OCI-LY7 (cell line): ENCODE results near the gene SLC25A47. TPM values are rescaled to one million over a fixed set of nuclear protein-coding genes. Genes with fewer than 3 reads are reported as not detected.

Experiments
- BruUV-seq: library from RNA; stranded (reverse); fragments of 400-500 nt; replicated peaks from 2 replicates; lab custom pipeline; 2021; lab: Mats Ljungman, UMichigan
- CTCF ChIA-PET: fragments of 300-600 bp; sonication (Branson Sonifier 250); formaldehyde crosslinking; loops from one replicate; lab custom pipeline; 2022; ENCODE audit warnings: antibody characterized with exemption; ENCODE audit not compliant: unreplicated experiment; lab: Charles Lee
- POLR2A ChIA-PET: fragments of 300-600 bp; sonication (Branson Sonifier 250); formaldehyde crosslinking; loops from one replicate; lab custom pipeline; 2022; ENCODE audit warnings: antibody characterized with exemption; lab: Charles Lee
- DNase-seq: peaks from one replicate; pipeline ENCODE4 v3.0.0-alpha.2; 2015; ENCODE audit warnings: low spot score
- H2AFZ ChIP-seq: fragments of 200-600 bp; sonication (generic), shearing (Covaris generic); 2 replicates; pipeline ENCODE4 v1.6.1; 2014; ENCODE audit warnings: mild to moderate bottlenecking, antibody characterized with exemption, low read length, moderate library complexity
- H3K27ac ChIP-seq: fragments of 200-600 bp; sonication (generic); 2 replicates; pipeline ENCODE4 v1.5.1; 2014; ENCODE audit warnings: mixed run types, low read depth, mild to moderate bottlenecking, moderate library complexity, low read length, inconsistent platforms; ENCODE audit not compliant: poor library complexity, severe bottlenecking
- H3K36me3 ChIP-seq: fragments of 200-600 bp; sonication (generic); 2 replicates; pipeline ENCODE4 v1.6.1; 2014; ENCODE audit warnings: mild to moderate bottlenecking, antibody characterized with exemption, low read length, moderate library complexity, mixed read lengths; ENCODE audit not compliant: insufficient read depth
- H3K4me1 ChIP-seq: fragments of 200-600 bp; sonication (generic); 2 replicates; pipeline ENCODE4 v1.5.1; 2014; ENCODE audit warnings: mild to moderate bottlenecking, low read length; ENCODE audit not compliant: insufficient read depth, poor library complexity, severe bottlenecking
- H3K4me2 ChIP-seq: fragments of 200-600 bp; sonication (generic); 2 replicates; pipeline ENCODE4 v1.6.1; 2014; ENCODE audit warnings: mild to moderate bottlenecking, low read length
- H3K4me3 ChIP-seq: fragments of 200-600 bp; sonication (generic); 2 replicates; pipeline ENCODE4 v1.5.1; 2014; ENCODE audit warnings: mild to moderate bottlenecking, low read depth, low read length; ENCODE audit not compliant: poor library complexity, severe bottlenecking
- H3K79me2 ChIP-seq: fragments of 200-600 bp; sonication (generic); 2 replicates; pipeline ENCODE4 v1.6.1; 2016; ENCODE audit warnings: low read depth, mild to moderate bottlenecking, low read length, moderate library complexity, mixed read lengths; ENCODE audit not compliant: insufficient read depth
- H3K9me2 ChIP-seq: fragments of 200-600 bp; sonication (generic); 2 replicates; pipeline ENCODE4 v1.6.1; 2016; ENCODE audit warnings: mild to moderate bottlenecking, low read length, mixed read lengths; ENCODE audit not compliant: insufficient read depth
- H3K9me3 ChIP-seq: fragments of 200-600 bp; sonication (generic); 2 replicates; pipeline ENCODE4 v1.6.1; 2014; ENCODE audit warnings: mild to moderate bottlenecking, mixed run types, low read length, mixed read lengths
- H4K20me1 ChIP-seq: fragments of 200-600 bp; sonication (generic); 2 replicates; pipeline ENCODE4 v1.6.1; 2014; ENCODE audit warnings: mild to moderate bottlenecking, antibody characterized with exemption, low read length, moderate library complexity, mixed read lengths; ENCODE audit not compliant: insufficient read depth
- EZH2phosphoT487 ChIP-seq: fragments of 200-600 bp; sonication (generic); IDR thresholded peaks from 2 replicates; pipeline ENCODE4 v1.6.1; 2018; ENCODE audit warnings: low read depth, borderline replicate concordance, mild to moderate bottlenecking, mixed run types, antibody characterized with exemption, low read length, moderate library complexity, mixed read lengths
- intact Hi-C: fragments of 100-400 bp; cut with micrococcal nuclease; formaldehyde crosslinking; loops from one replicate; pipeline ENCODE4 v1.10.0; 2022; ENCODE audit not compliant: unreplicated experiment
- total RNA-seq, 2 experiments: library from RNA; depleted of rRNA in 1 of 2; stranded (reverse); fragments of >200 nt in 1 of 2; shearing (Covaris generic) in 1 of 2; gene quantifications; 2 replicates each; pipeline ENCODE4 v1.2.3, GENCODE V29; 2014 to 2022
- TF ChIP-seq, protein P1 (sequence below): fragments of 200-600 bp; sonication (generic); conservative IDR thresholded peaks from 2 replicates; pipeline ENCODE4 v1.5.1; 2014; ENCODE audit warnings: mild to moderate bottlenecking, antibody characterized with exemption, low read length, moderate library complexity, mixed read lengths

Gene SLC25A47
- total RNA-seq, 2 experiments from 2014 or later, result 0.44 TPM; not detected in 1

DNA sequence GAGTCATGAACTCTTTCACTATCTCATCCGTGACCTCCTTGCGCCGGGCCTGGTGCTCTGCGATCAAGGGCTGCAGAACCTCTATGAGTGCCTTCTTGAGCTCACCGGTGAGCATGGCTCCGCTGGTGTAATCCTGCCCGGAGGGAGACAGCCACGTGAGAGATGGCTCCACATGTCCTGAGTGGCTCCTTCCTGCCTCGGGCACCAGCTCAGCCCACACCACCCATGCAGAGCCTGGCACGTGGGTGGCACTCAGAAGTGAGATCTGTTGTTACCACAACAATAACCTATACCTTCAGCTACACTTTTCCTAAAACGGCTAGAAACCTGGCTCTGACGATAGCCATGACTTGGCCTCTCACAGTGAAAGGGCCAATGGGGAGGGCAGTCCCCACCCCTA is 11.8 kb downstream of the SLC25A47 start:
- no peaks in the 10 kb centered on the region for H3K79me2 ChIP-seq
- no peaks in the 10 kb centered on the region for H3K9me2 ChIP-seq
- H3K4me3 ChIP-seq, result no peak overlapping the region
- H3K4me2 ChIP-seq, result no peak overlapping the region
- H4K20me1 ChIP-seq, result no peaks in the 10 kb centered on the region
- TF ChIP-seq EZH2phosphoT487, result no peak
- TF ChIP-seq, protein P1, sequence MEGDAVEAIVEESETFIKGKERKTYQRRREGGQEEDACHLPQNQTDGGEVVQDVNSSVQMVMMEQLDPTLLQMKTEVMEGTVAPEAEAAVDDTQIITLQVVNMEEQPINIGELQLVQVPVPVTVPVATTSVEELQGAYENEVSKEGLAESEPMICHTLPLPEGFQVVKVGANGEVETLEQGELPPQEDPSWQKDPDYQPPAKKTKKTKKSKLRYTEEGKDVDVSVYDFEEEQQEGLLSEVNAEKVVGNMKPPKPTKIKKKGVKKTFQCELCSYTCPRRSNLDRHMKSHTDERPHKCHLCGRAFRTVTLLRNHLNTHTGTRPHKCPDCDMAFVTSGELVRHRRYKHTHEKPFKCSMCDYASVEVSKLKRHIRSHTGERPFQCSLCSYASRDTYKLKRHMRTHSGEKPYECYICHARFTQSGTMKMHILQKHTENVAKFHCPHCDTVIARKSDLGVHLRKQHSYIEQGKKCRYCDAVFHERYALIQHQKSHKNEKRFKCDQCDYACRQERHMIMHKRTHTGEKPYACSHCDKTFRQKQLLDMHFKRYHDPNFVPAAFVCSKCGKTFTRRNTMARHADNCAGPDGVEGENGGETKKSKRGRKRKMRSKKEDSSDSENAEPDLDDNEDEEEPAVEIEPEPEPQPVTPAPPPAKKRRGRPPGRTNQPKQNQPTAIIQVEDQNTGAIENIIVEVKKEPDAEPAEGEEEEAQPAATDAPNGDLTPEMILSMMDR, result no peak
- no peak overlapping the region for H2AFZ ChIP-seq
- intact Hi-C loops, result no loop called here
- peaks cover 12% of the 10 kb centered on the region; the same call in 1 of the 2 replicates for H3K36me3 ChIP-seq
- H3K9me3 ChIP-seq, result no peaks in the 10 kb centered on the region
- no peak for DNase-seq
- ChIA-PET POLR2A (no interaction called here), CTCF (interaction anchor here (0.6 kb wide), 1 partner anchor 85 kb away, joined by 3 read pairs; no protein-coding TSS in a partner anchor)
- peaks cover 6% of the 10 kb centered on the region for H3K4me1 ChIP-seq
- BruUV-seq, result no TSS peak
- no peak overlapping the region for H3K27ac ChIP-seq

DNA sequence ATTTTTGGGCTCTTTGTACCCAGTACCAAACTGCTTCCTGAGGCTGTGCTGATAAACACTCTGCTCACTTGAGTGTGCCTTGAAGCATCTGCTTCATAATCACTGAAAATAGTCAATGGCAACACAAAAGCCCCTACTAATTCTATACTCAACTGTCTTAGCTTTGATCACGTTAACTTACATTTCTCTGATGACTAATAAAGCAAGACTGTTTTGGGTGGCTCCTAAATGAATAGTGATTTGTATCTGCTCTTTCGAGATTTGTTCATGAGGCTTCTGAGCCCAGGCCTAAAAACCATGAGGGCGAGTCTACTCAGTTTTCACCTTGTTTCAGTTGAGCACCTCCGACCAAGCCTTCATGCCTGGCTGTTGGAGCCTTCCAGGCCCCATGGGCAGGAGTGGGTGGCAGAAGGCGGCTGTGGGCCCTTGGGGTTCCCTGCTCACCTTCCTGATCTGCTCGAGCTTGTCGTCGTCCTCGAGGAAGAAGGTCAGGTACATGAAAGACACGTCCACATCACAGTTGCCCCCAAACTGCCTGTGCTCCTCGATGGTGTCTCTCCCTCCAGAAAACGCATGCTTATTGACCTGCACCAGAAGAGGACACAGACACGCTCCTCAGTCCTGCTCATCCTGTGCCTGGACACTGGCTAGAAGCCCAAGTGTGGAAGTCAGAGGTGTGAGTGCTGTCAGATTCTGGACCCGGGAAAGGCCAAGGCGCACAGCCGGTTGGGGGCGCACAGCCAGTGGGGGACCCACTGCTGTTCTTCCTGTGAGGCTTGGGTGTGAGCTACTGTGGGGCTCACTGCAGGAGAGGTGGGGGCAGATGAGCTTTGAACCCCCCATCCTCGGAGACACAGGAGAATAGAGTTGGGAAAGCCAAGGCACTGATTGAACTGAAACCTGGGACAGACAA is 13.7 kb downstream of the SLC25A47 start:
- Histone ChIP-seq H3K4me1 (peaks cover 15% of the 10 kb centered on the region), H2AFZ (no peak overlapping the region), H3K9me3 (no peaks in the 10 kb centered on the region), H3K4me2 (no peak overlapping the region), H3K27ac (no peak overlapping the region), H4K20me1 (no peaks in the 10 kb centered on the region), H3K79me2 (no peaks in the 10 kb centered on the region), H3K4me3 (no peak overlapping the region), H3K9me2 (no peaks in the 10 kb centered on the region), H3K36me3 (peaks cover 18% of the 10 kb centered on the region; the same call in 1 of the 2 replicates)
- BruUV-seq, result no TSS peak
- ChIA-PET CTCF (no interaction called here), POLR2A (no interaction called here)
- TF ChIP-seq, protein P1, result no peak
- no peak for TF ChIP-seq EZH2phosphoT487
- DNase-seq, result no peak
- intact Hi-C loops, result no loop called here
